SJCRH30 (cell line): ENCODE measurements around the gene STKLD1. TPM values are rescaled to one million over a fixed set of nuclear protein-coding genes. Genes with fewer than 3 reads are reported as not detected.

Experiments used
- DNase-seq, 2 experiments: peaks; one replicate each; pipeline ENCODE4 v3.0.0-alpha.2; 2015 to 2020
- H3K27ac ChIP-seq: fragments of 250-450 bp; sonication (Bioruptor Pico); 2 replicates; pipeline ENCODE4 v1.5.1; 2020; ENCODE audit warnings: mild to moderate bottlenecking, moderate library complexity
- H3K27me3 ChIP-seq: fragments of 250-450 bp; sonication (Bioruptor Pico); 2 replicates; pipeline ENCODE4 v1.5.1; 2020; ENCODE audit warnings: mild to moderate bottlenecking, moderate library complexity
- H3K36me3 ChIP-seq: fragments of 250-450 bp; sonication (Bioruptor Pico); 2 replicates; pipeline ENCODE4 v1.5.1; 2020; ENCODE audit warnings: mild to moderate bottlenecking, moderate library complexity
- H3K4me1 ChIP-seq: fragments of 250-450 bp; sonication (Bioruptor Pico); 2 replicates; pipeline ENCODE4 v1.5.1; 2020; ENCODE audit warnings: mild to moderate bottlenecking, moderate library complexity
- H3K4me3 ChIP-seq: fragments of 250-450 bp; sonication (Bioruptor Pico); 2 replicates; pipeline ENCODE4 v1.5.1; 2020; ENCODE audit warnings: mild to moderate bottlenecking, moderate library complexity
- H3K9me3 ChIP-seq: fragments of 250-450 bp; sonication (Bioruptor Pico); replicated peaks from 2 replicates; pipeline ENCODE4 v1.5.1; 2020; ENCODE audit warnings: mild to moderate bottlenecking, moderate library complexity
- total RNA-seq: library from RNA; depleted of rRNA; stranded (reverse); fragments of >200 nt; shearing (Covaris generic); gene quantifications from 2 replicates; pipeline ENCODE4 v1.2.3, GENCODE V29; 2014; rRNA removed

STKLD1 gene
- total RNA-seq, 1 experiment from 2014 or later = 1.7 TPM

DNA sequence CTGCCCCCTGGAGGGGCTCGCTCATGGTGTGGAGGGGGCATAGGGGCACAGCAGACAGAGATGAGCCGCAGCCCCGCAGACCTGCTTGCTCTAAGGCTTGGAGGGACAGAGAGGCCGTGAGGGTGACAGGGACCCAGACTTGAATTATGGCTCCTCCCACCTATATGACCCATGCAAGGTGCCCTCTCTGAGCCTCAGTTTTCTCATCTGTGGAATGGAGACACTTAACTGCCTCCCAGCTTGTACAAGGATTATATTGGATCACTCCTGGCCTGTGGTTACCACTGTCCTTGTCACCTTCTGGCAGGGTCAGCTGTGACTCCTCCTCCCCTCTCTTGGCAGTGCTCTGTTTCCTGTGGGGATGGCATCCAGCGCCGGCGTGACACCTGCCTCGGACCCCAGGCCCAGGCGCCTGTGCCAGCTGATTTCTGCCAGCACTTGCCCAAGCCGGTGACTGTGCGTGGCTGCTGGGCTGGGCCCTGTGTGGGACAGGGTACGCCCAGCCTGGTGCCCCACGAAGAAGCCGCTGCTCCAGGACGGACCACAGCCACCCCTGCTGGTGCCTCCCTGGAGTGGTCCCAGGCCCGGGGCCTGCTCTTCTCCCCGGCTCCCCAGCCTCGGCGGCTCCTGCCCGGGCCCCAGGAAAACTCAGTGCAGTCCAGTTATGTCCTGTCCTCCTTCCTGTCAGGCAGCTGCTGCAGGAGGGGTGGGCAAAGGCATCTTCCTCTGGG is 78.9 kb downstream of the STKLD1 start:
- no peaks in the 10 kb centered on the region for H3K27me3 ChIP-seq
- no peak for DNase-seq
- H3K27ac ChIP-seq = no peak overlapping the region
- no peaks in the 10 kb centered on the region for H3K9me3 ChIP-seq
- H3K4me1 ChIP-seq = peaks cover 5% of the 10 kb centered on the region; the same call in 1 of the 2 replicates
- no peak overlapping the region for H3K4me3 ChIP-seq
- no peaks in the 10 kb centered on the region for H3K36me3 ChIP-seq

Other genes with a start within 250 kb of the STKLD1 start
- gene GBGT1, start 212.5 kb upstream of the STKLD1 start, total RNA-seq = 1.2 TPM in 2 replicates
- not detected in 2 replicates for gene OBP2B, start 167.1 kb upstream of the STKLD1 start, total RNA-seq
- not detected in 2 replicates for gene ABO, start 101.2 kb upstream of the STKLD1 start, total RNA-seq
- gene SURF6, start 40.2 kb upstream of the STKLD1 start, total RNA-seq = 27.8 and 29.2 TPM in 2 replicates
- 60.2 and 71.8 TPM in 2 replicates for gene MED22, start 28.2 kb upstream of the STKLD1 start, total RNA-seq
- 3,575 and 3,860 TPM in 2 replicates for gene RPL7A, start 28.1 kb upstream of the STKLD1 start, total RNA-seq
- gene SURF1, start 19.9 kb upstream of the STKLD1 start, total RNA-seq = 19.0 and 19.3 TPM in 2 replicates
- gene SURF2, start 19.8 kb upstream of the STKLD1 start, total RNA-seq = 34.7 and 36.2 TPM in 2 replicates
- gene SURF4, start 306 bp upstream of the STKLD1 start, total RNA-seq = 232 and 233 TPM in 2 replicates
- 39.5 and 41.0 TPM in 2 replicates for gene REXO4, start 41.6 kb downstream of the STKLD1 start, total RNA-seq
- 0.42 and 0.43 TPM in 2 replicates for gene ADAMTS13, start 46.0 kb downstream of the STKLD1 start, total RNA-seq
- gene CACFD1, start 83.6 kb downstream of the STKLD1 start, total RNA-seq = 12.1 and 13.6 TPM in 2 replicates
- 20.3 and 23.4 TPM in 2 replicates for gene SLC2A6, start 102.7 kb downstream of the STKLD1 start, total RNA-seq
- 1.1 and 2.0 TPM in 2 replicates for gene MYMK, start 148.6 kb downstream of the STKLD1 start, total RNA-seq
- gene ADAMTSL2, start 158.3 kb downstream of the STKLD1 start, total RNA-seq = 3.3 and 3.5 TPM in 2 replicates
- gene FAM163B, start 233.0 kb downstream of the STKLD1 start, total RNA-seq = 2.5 and 3.4 TPM in 2 replicates